H1 (cell line): ENCODE results near the gene USP16. TPM values are rescaled to one million over a fixed set of nuclear protein-coding genes. Genes with fewer than 3 reads are reported as not detected.

ENCODE experiments used
- CHD7 ChIP-seq: fragments of 300-600 bp; sonication (generic); IDR thresholded peaks from 2 replicates; pipeline ENCODE4 v1.7.1; 2012; ENCODE audit warnings: low read length, moderate library complexity, mild to moderate bottlenecking, inconsistent platforms; ENCODE audit not compliant: insufficient replicate concordance
- MAFK ChIP-seq: IDR thresholded peaks from 2 replicates; pipeline ENCODE4 v1.6.1; 2012; ENCODE audit warnings: low read depth, mild to moderate bottlenecking, improper control_type of control experiment, low read length
- polyA plus RNA-seq, 7 experiments: library from polyadenylated mRNA; depleted of rRNA in 3 of 7; stranded (reverse) in 5 of 7; unstranded in 2 of 7; fragments of >200 nt in 5 of 7; fragments of 200-250 nt in 2 of 7; gene quantifications; 1 replicate in 5 of 7; 2 replicates in 1 of 7; 4 replicates in 1 of 7; pipeline versions ENCODE4 v1.2.1 to v1.2.3, GENCODE V29; 2011 to 2013; ENCODE audit warnings: missing spikeins in 2 of 7, mixed read lengths in 2 of 7
- total RNA-seq: library from RNA; stranded (reverse); fragmentation: NEBNext Ultra II Directional; extraction: Animal tissue kit (Norgen Biotek cat#: 25700); gene quantifications from 2 replicates; pipeline ENCODE4 v1.2.1, GENCODE V29; 2021

USP16 gene
- total and polyA plus RNA-seq, 2 of the 8 experiments (the other 6 are each of a cell fraction or from before 2014, with no cell fraction given): 3.4 to 19.1 TPM

GRCh38 chr21:29030909-29031308, 6.4 kb downstream of the USP16 start (continued):
- TF ChIP-seq CHD7 (no peak), MAFK (no peak)
